Measurements from ENCODE around the gene STPG2.

- TF ChIP-seq, protein P1, sequence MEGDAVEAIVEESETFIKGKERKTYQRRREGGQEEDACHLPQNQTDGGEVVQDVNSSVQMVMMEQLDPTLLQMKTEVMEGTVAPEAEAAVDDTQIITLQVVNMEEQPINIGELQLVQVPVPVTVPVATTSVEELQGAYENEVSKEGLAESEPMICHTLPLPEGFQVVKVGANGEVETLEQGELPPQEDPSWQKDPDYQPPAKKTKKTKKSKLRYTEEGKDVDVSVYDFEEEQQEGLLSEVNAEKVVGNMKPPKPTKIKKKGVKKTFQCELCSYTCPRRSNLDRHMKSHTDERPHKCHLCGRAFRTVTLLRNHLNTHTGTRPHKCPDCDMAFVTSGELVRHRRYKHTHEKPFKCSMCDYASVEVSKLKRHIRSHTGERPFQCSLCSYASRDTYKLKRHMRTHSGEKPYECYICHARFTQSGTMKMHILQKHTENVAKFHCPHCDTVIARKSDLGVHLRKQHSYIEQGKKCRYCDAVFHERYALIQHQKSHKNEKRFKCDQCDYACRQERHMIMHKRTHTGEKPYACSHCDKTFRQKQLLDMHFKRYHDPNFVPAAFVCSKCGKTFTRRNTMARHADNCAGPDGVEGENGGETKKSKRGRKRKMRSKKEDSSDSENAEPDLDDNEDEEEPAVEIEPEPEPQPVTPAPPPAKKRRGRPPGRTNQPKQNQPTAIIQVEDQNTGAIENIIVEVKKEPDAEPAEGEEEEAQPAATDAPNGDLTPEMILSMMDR (IDR thresholded peaks at IDR 0.05) = no peak
- TF ChIP-seq POLR2A (IDR thresholded peaks at IDR 0.05) = no peak
Observed at GRCh38 chr4:97953171-97953941, 189.9 kb downstream of the STPG2 start.

Measured in prostate gland (tissue), 2 donors.